Measurements from ENCODE around the gene FNBP1L.

DNA sequence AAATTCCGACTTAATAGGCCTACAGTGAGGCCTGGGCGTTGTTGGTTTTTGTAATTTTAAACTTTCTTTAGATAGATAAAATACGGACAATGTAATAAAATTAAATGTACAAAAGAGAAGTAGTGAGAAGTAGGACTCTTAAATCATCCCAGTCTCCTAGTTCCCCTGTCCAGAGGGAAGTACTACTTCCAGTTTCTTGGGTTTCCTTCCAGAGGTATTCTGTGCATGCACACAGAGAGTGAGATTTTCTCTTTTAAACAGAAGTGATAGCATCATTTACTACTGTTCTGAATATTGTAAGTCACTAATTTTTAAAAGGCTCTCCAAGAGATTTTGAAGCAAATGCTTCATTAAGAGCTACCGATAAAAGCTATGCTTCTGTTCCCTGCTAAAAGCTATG is 7.2 kb upstream of the FNBP1L start:
- TF ChIP-seq EZH2 (IDR thresholded peaks at IDR 0.05) (no peak), POLR2AphosphoS5 (IDR thresholded peaks at IDR 0.05; ENCODE audit: borderline replicate concordance, low read depth, low read length) (no peak)

All from SK-N-MC (cell line).